ENCODE measurements around the gene GSTM2. TPM values are rescaled to one million over a fixed set of nuclear protein-coding genes. Genes with fewer than 3 reads are reported as not detected.

GSTM2 gene
- total RNA-seq, 2 donors from 2014 or later: 49.0 to 72.4 TPM

DNA sequence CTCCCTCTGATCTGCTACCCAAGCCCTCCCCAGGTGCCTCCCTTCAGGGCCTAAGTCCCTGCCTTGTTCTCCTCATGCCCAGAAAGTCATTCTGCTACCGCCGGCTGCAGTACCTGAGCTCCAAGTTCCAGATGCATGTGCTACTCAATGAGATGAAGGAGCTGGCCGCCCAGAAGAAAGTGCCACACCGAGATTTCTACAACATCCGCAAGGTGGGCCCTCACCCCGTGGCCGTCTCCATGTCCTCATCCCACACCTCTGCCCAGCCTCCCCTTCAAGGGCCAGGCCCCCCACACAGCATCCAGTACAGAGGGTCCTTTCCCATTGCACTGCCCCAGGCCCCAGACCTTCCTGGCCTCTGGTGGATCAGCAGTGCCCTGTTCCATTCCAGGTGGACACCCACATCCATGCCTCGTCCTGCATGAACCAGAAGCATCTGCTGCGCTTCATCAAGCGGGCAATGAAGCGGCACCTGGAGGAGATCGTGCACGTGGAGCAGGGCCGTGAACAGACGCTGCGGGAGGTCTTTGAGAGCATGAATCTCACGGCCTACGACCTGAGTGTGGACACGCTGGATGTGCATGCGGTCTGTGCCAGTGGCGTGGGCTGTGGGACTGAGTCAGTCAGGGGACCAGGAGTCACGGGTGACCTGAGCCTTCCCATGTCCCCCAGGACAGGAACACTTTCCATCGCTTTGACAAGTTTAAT, 40.0 kb upstream of the GSTM2 start:
- DNase-seq (ENCODE audit: low spot score) (no peak), ATAC-seq (ENCODE audit: insufficient number of reproducible peaks, low FRiP score, low read depth) (no peak)
- Histone ChIP-seq H3K36me3 (peaks cover 52% of the 10 kb centered on the region), H3K27me3 (replicated peaks; ENCODE audit: insufficient read depth) (no peaks in the 10 kb centered on the region), H3K4me3 (no peak overlapping the region), H3K4me1 (ENCODE audit: control insufficient read depth in 1 of 2, low read depth in 2 of 2) (peaks cover 14 to 19% of the 10 kb centered on the region in 2 donors), H3K9me3 (no peaks in the 10 kb centered on the region), H3K27ac (no peak overlapping the region)
- TF ChIP-seq, protein P1, sequence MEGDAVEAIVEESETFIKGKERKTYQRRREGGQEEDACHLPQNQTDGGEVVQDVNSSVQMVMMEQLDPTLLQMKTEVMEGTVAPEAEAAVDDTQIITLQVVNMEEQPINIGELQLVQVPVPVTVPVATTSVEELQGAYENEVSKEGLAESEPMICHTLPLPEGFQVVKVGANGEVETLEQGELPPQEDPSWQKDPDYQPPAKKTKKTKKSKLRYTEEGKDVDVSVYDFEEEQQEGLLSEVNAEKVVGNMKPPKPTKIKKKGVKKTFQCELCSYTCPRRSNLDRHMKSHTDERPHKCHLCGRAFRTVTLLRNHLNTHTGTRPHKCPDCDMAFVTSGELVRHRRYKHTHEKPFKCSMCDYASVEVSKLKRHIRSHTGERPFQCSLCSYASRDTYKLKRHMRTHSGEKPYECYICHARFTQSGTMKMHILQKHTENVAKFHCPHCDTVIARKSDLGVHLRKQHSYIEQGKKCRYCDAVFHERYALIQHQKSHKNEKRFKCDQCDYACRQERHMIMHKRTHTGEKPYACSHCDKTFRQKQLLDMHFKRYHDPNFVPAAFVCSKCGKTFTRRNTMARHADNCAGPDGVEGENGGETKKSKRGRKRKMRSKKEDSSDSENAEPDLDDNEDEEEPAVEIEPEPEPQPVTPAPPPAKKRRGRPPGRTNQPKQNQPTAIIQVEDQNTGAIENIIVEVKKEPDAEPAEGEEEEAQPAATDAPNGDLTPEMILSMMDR (IDR thresholded peaks at IDR 0.05): no peak

DNA sequence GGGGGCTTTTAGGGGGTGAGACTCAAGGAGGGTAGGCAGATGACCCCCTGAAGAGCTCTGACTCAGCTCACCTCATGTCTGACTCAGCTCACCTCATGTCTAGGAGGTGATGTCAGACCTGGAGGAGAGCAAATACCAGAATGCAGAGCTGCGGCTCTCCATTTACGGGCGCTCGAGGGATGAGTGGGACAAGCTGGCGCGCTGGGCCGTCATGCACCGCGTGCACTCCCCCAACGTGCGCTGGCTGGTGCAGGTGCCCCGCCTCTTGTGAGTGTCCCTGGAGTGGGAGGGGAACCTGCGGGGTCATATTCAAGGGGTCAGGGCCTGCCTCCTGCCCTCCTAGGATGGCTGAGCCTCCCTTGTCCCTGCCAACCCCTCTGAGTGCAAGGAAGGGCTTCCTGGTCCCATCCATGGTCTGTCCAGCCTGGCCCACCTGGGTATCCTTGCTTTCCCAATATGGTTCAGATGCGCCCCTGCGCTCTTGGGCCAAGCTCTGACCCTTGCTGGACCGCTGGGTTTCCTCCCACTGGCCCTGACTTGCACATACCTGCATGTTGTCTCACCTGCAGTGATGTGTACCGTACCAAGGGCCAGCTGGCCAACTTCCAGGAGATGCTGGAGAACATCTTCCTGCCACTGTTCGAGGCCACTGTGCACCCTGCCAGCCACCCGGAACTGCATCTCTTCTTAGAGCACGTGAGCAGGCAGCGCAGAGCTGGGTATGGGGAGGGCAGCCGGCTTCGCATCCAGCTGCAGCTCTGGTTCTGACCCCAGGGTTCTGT, 39.1 kb upstream of the GSTM2 start:
- TF ChIP-seq, protein P1 (IDR thresholded peaks at IDR 0.05): no peak
- ATAC-seq (ENCODE audit: insufficient number of reproducible peaks, low FRiP score, low read depth) (no peak), DNase-seq (ENCODE audit: low spot score) (no peak)
- Histone ChIP-seq H3K36me3 (peaks cover 52% of the 10 kb centered on the region), H3K4me1 (ENCODE audit: control insufficient read depth in 1 of 2, low read depth in 2 of 2) (peaks cover 8 to 10% of the 10 kb centered on the region in 2 donors), H3K27me3 (replicated peaks; ENCODE audit: insufficient read depth) (no peaks in the 10 kb centered on the region), H3K4me3 (no peak overlapping the region), H3K27ac (no peak overlapping the region), H3K9me3 (no peaks in the 10 kb centered on the region)

DNA sequence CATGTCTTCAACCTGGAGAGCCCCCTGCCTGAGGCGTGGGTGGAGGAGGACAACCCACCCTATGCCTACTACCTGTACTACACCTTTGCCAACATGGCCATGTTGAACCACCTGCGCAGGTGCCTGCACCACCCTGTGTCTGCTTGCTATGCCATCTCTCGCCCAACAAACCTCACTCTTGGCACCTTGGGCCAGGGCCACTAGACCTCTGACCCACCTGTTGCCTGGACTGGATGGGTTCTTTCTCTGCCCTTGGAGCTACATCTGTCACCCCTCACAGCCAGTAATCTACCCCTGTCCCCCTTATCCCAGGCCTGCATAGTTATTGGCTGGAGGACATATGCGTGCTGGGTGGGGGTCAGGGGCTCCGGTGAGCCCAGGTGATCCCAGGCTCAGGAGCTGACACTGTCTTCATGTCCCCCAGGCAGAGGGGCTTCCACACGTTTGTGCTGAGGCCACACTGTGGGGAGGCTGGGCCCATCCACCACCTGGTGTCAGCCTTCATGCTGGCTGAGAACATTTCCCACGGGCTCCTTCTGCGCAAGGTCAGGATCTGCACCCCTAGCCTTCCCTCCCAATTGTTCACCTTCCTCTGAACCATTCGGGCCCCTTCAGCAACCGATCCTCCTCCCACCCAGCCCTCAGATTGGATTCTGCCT, 38.4 kb upstream of the GSTM2 start:
- no peaks in the 10 kb centered on the region for H3K27me3 ChIP-seq (replicated peaks; ENCODE audit: insufficient read depth)
- no peaks in the 10 kb centered on the region for H3K9me3 ChIP-seq
- no peak overlapping the region for H3K27ac ChIP-seq
- H3K4me1 ChIP-seq (ENCODE audit: control insufficient read depth in 1 of 2, low read depth in 2 of 2): peaks cover under 1 to 2% of the 10 kb centered on the region in 2 donors
- DNase-seq (ENCODE audit: low spot score): no peak
- H3K4me3 ChIP-seq: no peak overlapping the region
- peaks cover 52% of the 10 kb centered on the region for H3K36me3 ChIP-seq
- ATAC-seq (ENCODE audit: insufficient number of reproducible peaks, low FRiP score, low read depth): no peak
- TF ChIP-seq, protein P1 (IDR thresholded peaks at IDR 0.05): no peak

DNA sequence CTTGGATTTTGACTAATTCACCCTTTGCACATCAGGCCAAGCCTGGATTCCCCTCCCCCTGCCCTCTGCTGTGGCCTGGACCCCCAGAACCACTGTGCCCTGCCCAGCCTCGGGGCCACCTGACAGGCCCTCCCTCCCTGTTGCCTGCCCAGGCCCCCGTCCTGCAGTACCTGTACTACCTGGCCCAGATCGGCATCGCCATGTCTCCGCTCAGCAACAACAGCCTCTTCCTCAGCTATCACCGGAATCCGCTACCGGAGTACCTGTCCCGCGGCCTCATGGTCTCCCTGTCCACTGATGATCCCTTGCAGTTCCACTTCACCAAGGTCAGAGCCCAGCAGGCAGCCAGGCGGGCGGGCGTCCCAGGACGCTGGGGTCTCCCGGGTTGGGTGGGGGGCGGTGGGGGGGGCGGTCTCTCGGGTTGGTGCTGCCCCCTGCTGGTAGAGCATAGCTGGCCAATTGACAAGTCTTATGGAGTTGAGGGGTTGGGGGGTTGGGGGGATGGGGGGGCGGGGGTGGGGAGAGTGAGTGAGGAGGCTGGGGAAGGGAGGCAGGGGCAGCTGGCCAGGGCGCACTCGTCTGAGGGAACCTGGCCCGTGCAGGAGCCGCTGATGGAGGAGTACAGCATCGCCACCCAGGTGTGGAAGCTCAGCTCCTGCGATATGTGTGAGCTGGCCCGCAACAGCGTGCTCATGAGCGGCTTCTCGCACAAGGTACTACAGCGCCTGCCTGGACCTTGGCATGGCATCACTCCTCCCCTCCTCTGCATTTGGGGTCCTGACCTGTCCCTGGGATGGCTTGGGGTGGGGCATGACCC, 37.6 kb upstream of the GSTM2 start:
- Histone ChIP-seq H3K4me3 (no peak overlapping the region), H3K9me3 (no peaks in the 10 kb centered on the region), H3K36me3 (peaks cover 52% of the 10 kb centered on the region), H3K4me1 (ENCODE audit: control insufficient read depth in 1 of 2, low read depth in 2 of 2) (no peaks in the 10 kb centered on the region), H3K27ac (no peak overlapping the region), H3K27me3 (replicated peaks; ENCODE audit: insufficient read depth) (no peaks in the 10 kb centered on the region)
- DNase-seq (ENCODE audit: low spot score) (no peak), ATAC-seq (ENCODE audit: insufficient number of reproducible peaks, low FRiP score, low read depth) (no peak)
- TF ChIP-seq, protein P1 (IDR thresholded peaks at IDR 0.05): peak; percentile 59

All from thoracic aorta (tissue), 2 donors.